GM18858 (cell line): ENCODE results near the gene HSPBP1.

Experiments
- ATAC-seq: cut with Tn5 transposase; IDR thresholded peaks from one replicate; pipeline ENCODE4 v1.9.1; 2021; ENCODE audit not compliant: unreplicated experiment

The HSPBP1 gene

GRCh38 chr19:55223291-55224037, 56.4 kb downstream of the HSPBP1 start:
- ATAC-seq = no peak

- ATAC-seq = no peak
Measured at GRCh38 chr19:55220525-55220924, 59.4 kb downstream of the HSPBP1 start.

GRCh38 chr19:55216461-55217198, 63.3 kb downstream of the HSPBP1 start:
- no peak for ATAC-seq

- no peak for ATAC-seq
Measured at GRCh38 chr19:55213547-55213946, 66.4 kb downstream of the HSPBP1 start.

GRCh38 chr19:55212447-55212846, 67.5 kb downstream of the HSPBP1 start:
- ATAC-seq = no peak
